SU-DHL-6 (cell line): ENCODE results near the gene PDZRN3.

ENCODE experiments used
- H2AFZ ChIP-seq: fragments of 200-600 bp; sonication (generic); 2 replicates; pipeline ENCODE4 v1.6.1; 2014; ENCODE audit warnings: low read depth, mild to moderate bottlenecking, moderate library complexity, mixed read lengths, antibody characterized with exemption, low read length; ENCODE audit not compliant: severe bottlenecking
- H3F3A ChIP-seq: fragments of 200-600 bp; shearing (Covaris generic); 2 replicates; pipeline ENCODE4 v1.6.0; 2016; ENCODE audit warnings: antibody characterized with exemption, mild to moderate bottlenecking; ENCODE audit not compliant: insufficient read depth
- H3K27ac ChIP-seq: fragments of 200-600 bp; sonication (generic); 2 replicates; pipeline ENCODE4 v1.5.1; 2016; ENCODE audit warnings: low read depth, mild to moderate bottlenecking, low read length, moderate library complexity, mixed read lengths
- H3K27me3 ChIP-seq: fragments of 200-600 bp; sonication (generic), shearing (Covaris generic); 2 replicates; pipeline ENCODE4 v1.6.0; 2014; ENCODE audit warnings: mild to moderate bottlenecking, low read length
- H3K36me3 ChIP-seq: fragments of 200-600 bp; sonication (generic); 2 replicates; pipeline ENCODE4 v1.6.1; 2014; ENCODE audit warnings: mild to moderate bottlenecking, low read length, mixed read lengths
- H3K4me2 ChIP-seq: fragments of 300-600, 200-600 bp; shearing (Covaris generic), sonication (generic); 2 replicates; pipeline ENCODE4 v1.6.0; 2014; ENCODE audit warnings: low read length, low read depth, mild to moderate bottlenecking; ENCODE audit not compliant: poor library complexity, severe bottlenecking
- H3K4me3 ChIP-seq: fragments of 200-600 bp; sonication (generic); 2 replicates; pipeline ENCODE4 v1.5.1; 2014; ENCODE audit warnings: antibody characterized with exemption, low read length, mild to moderate bottlenecking, mixed read lengths; ENCODE audit not compliant: insufficient read depth, poor library complexity, severe bottlenecking
- H3K79me2 ChIP-seq: fragments of 200-600 bp; sonication (generic); 2 replicates; pipeline ENCODE4 v1.6.1; 2014; ENCODE audit warnings: mild to moderate bottlenecking, low read length, moderate library complexity; ENCODE audit not compliant: insufficient read depth
- H3K9ac ChIP-seq: fragments of 200-600 bp; sonication (generic); 2 replicates; pipeline ENCODE4 v1.7.0; 2014; ENCODE audit warnings: mild to moderate bottlenecking, low read length
- H3K9me2 ChIP-seq: fragments of 200-600 bp; sonication (generic); replicated peaks from 2 replicates; pipeline ENCODE4 v1.6.1; 2014; ENCODE audit warnings: low read length; ENCODE audit not compliant: insufficient read depth
- H3K9me3 ChIP-seq: fragments of 200-600 bp; sonication (generic); 2 replicates; pipeline ENCODE4 v1.6.1; 2014; ENCODE audit warnings: low read length, mixed read lengths; ENCODE audit not compliant: insufficient read depth
- H4K20me1 ChIP-seq: fragments of 200-600 bp; sonication (generic); 2 replicates; pipeline ENCODE4 v1.6.1; 2014; ENCODE audit warnings: low read depth, mild to moderate bottlenecking, antibody characterized with exemption, low read length, moderate library complexity, mixed read lengths
- EZH2phosphoT487 ChIP-seq: fragments of 200-600 bp; sonication (generic), shearing (Covaris generic); conservative IDR thresholded peaks from 2 replicates; pipeline ENCODE4 v1.6.1; 2018; ENCODE audit warnings: mild to moderate bottlenecking, antibody characterized with exemption, low read length, moderate library complexity, mixed read lengths
- TF ChIP-seq, protein P1 (sequence below): fragments of 200-600 bp; sonication (generic); IDR thresholded peaks from one replicate; pipeline ENCODE4 v1.5.1; 2017; ENCODE audit warnings: antibody characterized with exemption, mild to moderate bottlenecking, low read length, moderate library complexity; ENCODE audit not compliant: insufficient read depth, poor library complexity, severe bottlenecking

The PDZRN3 gene

DNA sequence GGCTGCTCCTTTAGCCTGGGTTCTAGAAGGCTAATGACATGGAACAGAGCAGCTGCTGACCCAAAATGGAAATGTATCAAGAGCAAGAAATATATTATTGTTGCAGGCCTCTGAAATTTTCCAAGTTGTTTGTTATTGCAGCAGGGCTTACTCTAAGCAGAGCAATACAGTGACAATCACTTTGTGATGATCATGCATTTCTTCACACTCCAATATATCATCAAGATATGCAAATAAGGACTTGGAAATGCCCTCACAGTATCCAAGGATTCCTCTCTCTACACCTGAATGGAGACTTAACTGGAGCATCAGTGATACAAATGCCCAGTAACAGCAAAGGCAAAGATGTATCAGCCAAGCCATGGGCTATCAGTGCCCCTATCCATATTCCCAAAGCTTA lies 89.6 kb downstream of the PDZRN3 start:
- no peak overlapping the region for H3K4me2 ChIP-seq

GRCh38 chr3:73530022-73530396 lies 94.7 kb downstream of the PDZRN3 start:
- Histone ChIP-seq H3K9ac (no peak overlapping the region), H3K4me3 (no peak overlapping the region), H3K79me2 (no peaks in the 10 kb centered on the region), H4K20me1 (no peaks in the 10 kb centered on the region), H3K9me2 (no peaks in the 10 kb centered on the region), H3K36me3 (no peaks in the 10 kb centered on the region), H2AFZ (no peak overlapping the region), H3F3A (no peaks in the 10 kb centered on the region), H3K27me3 (no peaks in the 10 kb centered on the region), H3K27ac (no peak overlapping the region), H3K4me2 (no peak overlapping the region), H3K9me3 (no peaks in the 10 kb centered on the region)
- TF ChIP-seq EZH2phosphoT487: no peak
- TF ChIP-seq, protein P1, sequence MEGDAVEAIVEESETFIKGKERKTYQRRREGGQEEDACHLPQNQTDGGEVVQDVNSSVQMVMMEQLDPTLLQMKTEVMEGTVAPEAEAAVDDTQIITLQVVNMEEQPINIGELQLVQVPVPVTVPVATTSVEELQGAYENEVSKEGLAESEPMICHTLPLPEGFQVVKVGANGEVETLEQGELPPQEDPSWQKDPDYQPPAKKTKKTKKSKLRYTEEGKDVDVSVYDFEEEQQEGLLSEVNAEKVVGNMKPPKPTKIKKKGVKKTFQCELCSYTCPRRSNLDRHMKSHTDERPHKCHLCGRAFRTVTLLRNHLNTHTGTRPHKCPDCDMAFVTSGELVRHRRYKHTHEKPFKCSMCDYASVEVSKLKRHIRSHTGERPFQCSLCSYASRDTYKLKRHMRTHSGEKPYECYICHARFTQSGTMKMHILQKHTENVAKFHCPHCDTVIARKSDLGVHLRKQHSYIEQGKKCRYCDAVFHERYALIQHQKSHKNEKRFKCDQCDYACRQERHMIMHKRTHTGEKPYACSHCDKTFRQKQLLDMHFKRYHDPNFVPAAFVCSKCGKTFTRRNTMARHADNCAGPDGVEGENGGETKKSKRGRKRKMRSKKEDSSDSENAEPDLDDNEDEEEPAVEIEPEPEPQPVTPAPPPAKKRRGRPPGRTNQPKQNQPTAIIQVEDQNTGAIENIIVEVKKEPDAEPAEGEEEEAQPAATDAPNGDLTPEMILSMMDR: no peak

More for the DNA sequence above, 89.6 kb downstream of the PDZRN3 start:
- no peaks in the 10 kb centered on the region for H3K36me3 ChIP-seq
- no peak overlapping the region for H3K27ac ChIP-seq
- no peaks in the 10 kb centered on the region for H3K9me2 ChIP-seq
- TF ChIP-seq, protein P1: no peak
- TF ChIP-seq EZH2phosphoT487: no peak
- no peaks in the 10 kb centered on the region for H3K79me2 ChIP-seq
- H2AFZ ChIP-seq: no peak overlapping the region
- no peaks in the 10 kb centered on the region for H3K9me3 ChIP-seq
- no peak overlapping the region for H3K4me3 ChIP-seq
- H3F3A ChIP-seq: no peaks in the 10 kb centered on the region
- H3K27me3 ChIP-seq: no peaks in the 10 kb centered on the region
- no peaks in the 10 kb centered on the region for H4K20me1 ChIP-seq
- no peak overlapping the region for H3K9ac ChIP-seq

DNA sequence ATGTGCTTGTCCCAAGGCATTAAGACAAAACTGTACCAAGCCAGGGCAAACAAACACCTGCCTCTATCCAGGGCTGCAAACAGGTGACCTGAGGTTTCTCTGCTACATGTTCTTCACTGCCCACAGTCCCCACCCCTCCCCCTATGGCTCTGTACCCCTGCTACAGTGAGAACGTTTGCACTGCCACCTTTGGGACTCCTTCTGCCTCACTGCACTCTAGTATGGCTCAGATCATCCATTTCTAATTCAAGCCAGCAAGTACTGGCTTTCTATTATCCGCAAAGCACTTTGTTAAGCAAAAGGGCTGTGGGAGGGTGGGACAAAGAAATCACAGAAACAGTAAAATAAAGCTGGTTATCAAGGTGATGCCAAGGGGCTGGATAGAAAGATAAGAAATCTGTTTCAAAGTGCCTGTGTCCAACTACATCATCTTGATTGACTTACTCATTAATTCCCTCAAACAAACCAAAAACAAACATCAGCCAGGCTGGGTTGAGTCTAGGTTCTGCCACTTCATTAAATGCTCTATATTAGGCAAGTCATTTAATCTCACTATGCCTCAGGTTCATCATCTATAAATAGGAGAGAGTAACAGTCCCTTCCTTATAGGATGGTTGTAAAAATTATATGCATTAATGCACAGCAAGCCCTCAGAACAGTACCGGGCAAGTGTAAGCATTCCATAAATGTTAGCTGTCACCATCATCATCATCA lies 95.3 kb downstream of the PDZRN3 start:
- H3K4me3 ChIP-seq: no peak overlapping the region
- H3K9ac ChIP-seq: no peak overlapping the region
- no peaks in the 10 kb centered on the region for H3K79me2 ChIP-seq
- no peak overlapping the region for H2AFZ ChIP-seq
- H4K20me1 ChIP-seq: no peaks in the 10 kb centered on the region
- H3K27ac ChIP-seq: no peak overlapping the region
- no peaks in the 10 kb centered on the region for H3K9me3 ChIP-seq
- H3K36me3 ChIP-seq: no peaks in the 10 kb centered on the region
- H3K4me2 ChIP-seq: no peak overlapping the region
- no peak for TF ChIP-seq EZH2phosphoT487
- TF ChIP-seq, protein P1: no peak
- H3K27me3 ChIP-seq: no peaks in the 10 kb centered on the region
- H3F3A ChIP-seq: no peaks in the 10 kb centered on the region
- no peaks in the 10 kb centered on the region for H3K9me2 ChIP-seq
